NCI-H774 (cell line): Measurements from ENCODE around the gene SRCIN1.
"Not testable (repeated sequence)": the region's sequence is repeated elsewhere in the genome, so short reads cannot be mapped to it uniquely, and the experiment has no call there.

Experiments
- DNase-seq: peaks from one replicate; lab custom pipeline; 2025; lab: John Stamatoyannopoulos, UW

The SRCIN1 gene

GRCh38 chr17:38605841-38606645 lies at the start of gene SRCIN1:
TSS of gene SRCIN1 (minus strand) at chr17:38605952. CDS start at chr17:38605705, 247 bp downstream.
- DNase-seq = peak; percentile 83

- no peak for DNase-seq
Observed at GRCh38 chr17:38654411-38655398, 49.0 kb upstream of the SRCIN1 start.

GRCh38 chr17:38653679-38654078 lies 47.9 kb upstream of the SRCIN1 start:
- no peak for DNase-seq

GRCh38 chr17:38653230-38653629 lies 47.5 kb upstream of the SRCIN1 start:
- no peak for DNase-seq

GRCh38 chr17:38650653-38651173 lies 45.0 kb upstream of the SRCIN1 start:
- DNase-seq = not testable (repeated sequence)

GRCh38 chr17:38637951-38638350 lies 32.2 kb upstream of the SRCIN1 start:
- DNase-seq = no peak

GRCh38 chr17:38636054-38636453 lies 30.3 kb upstream of the SRCIN1 start:
- no peak for DNase-seq

GRCh38 chr17:38632334-38632733 lies 26.6 kb upstream of the SRCIN1 start:
- DNase-seq = no peak

GRCh38 chr17:38628441-38628840 lies 22.7 kb upstream of the SRCIN1 start:
- peak; percentile 24 for DNase-seq

- DNase-seq = no peak
Observed at GRCh38 chr17:38627957-38628356, 22.2 kb upstream of the SRCIN1 start.

GRCh38 chr17:38626606-38627226 lies 21.0 kb upstream of the SRCIN1 start:
- not testable (repeated sequence) for DNase-seq

GRCh38 chr17:38625482-38625881 lies 19.7 kb upstream of the SRCIN1 start:
- no peak for DNase-seq

GRCh38 chr17:38624782-38625355 lies 19.1 kb upstream of the SRCIN1 start:
- DNase-seq = not testable (repeated sequence)

- no peak for DNase-seq
Observed at GRCh38 chr17:38621538-38621937, 15.8 kb upstream of the SRCIN1 start.

GRCh38 chr17:38620551-38621277 lies 15.0 kb upstream of the SRCIN1 start:
- DNase-seq = no peak

GRCh38 chr17:38619937-38620550 lies 14.3 kb upstream of the SRCIN1 start:
- DNase-seq = no peak

- DNase-seq = no peak
Observed at GRCh38 chr17:38619451-38619795, 13.7 kb upstream of the SRCIN1 start.

- DNase-seq = peak; percentile 72
Observed at GRCh38 chr17:38617967-38618760, 12.4 kb upstream of the SRCIN1 start.

- DNase-seq = no peak
Observed at GRCh38 chr17:38617074-38617860, 11.5 kb upstream of the SRCIN1 start.
